GM06990 (cell line): ENCODE results near the gene TAL2.
A peak's percentile ranks its signal among the peaks of the same experiment; 100 is the strongest.

ENCODE experiments used
- DNase-seq: peaks from one replicate; pipeline ENCODE4 v3.0.0-alpha.2; 2011; ENCODE audit not compliant: insufficient read length; ENCODE audit errors: extremely low read depth
- H3K27me3 ChIP-seq: replicated peaks from 2 replicates; pipeline ENCODE4 v1.6.0; 2011; ENCODE audit warnings: low read length; ENCODE audit not compliant: control insufficient read depth, insufficient read depth
- H3K36me3 ChIP-seq: 2 replicates; pipeline ENCODE4 v1.5.1; 2011; ENCODE audit warnings: low read length; ENCODE audit not compliant: control insufficient read depth, insufficient read depth
- H3K4me3 ChIP-seq: replicated peaks from 2 replicates; pipeline ENCODE4 v1.5.1; 2011; ENCODE audit warnings: low read depth, mild to moderate bottlenecking, control low read depth, low read length
- CTCF ChIP-seq: IDR thresholded peaks from 2 replicates; pipeline ENCODE4 v1.5.1; 2011; ENCODE audit warnings: low read length, control low read depth, mild to moderate bottlenecking, inconsistent platforms; ENCODE audit not compliant: insufficient read depth, poor library complexity, severe bottlenecking

The TAL2 gene

GRCh38 chr9:105681724-105682123 lies 19.5 kb downstream of the TAL2 start:
- TF ChIP-seq CTCF = no peak
- DNase-seq = no peak
- H3K27me3 ChIP-seq = no peaks in the 10 kb centered on the region
- H3K4me3 ChIP-seq = no peak overlapping the region
- no peaks in the 10 kb centered on the region for H3K36me3 ChIP-seq

- DNase-seq = no peak
- Histone ChIP-seq H3K27me3 (no peaks in the 10 kb centered on the region), H3K4me3 (no peak overlapping the region), H3K36me3 (no peaks in the 10 kb centered on the region)
- no peak for TF ChIP-seq CTCF
These were observed 21.5 kb downstream of the TAL2 start for GRCh38 chr9:105683688-105684275.

GRCh38 chr9:105686936-105687335 lies 24.7 kb downstream of the TAL2 start:
- no peak for TF ChIP-seq CTCF
- no peaks in the 10 kb centered on the region for H3K27me3 ChIP-seq

GRCh38 chr9:105690742-105691141 lies 28.5 kb downstream of the TAL2 start:
- H3K4me3 ChIP-seq = no peak overlapping the region
- H3K27me3 ChIP-seq = no peaks in the 10 kb centered on the region
- no peaks in the 10 kb centered on the region for H3K36me3 ChIP-seq
- DNase-seq = no peak
- TF ChIP-seq CTCF = peak; percentile 34

More at GRCh38 chr9:105686936-105687335, 24.7 kb downstream of the TAL2 start:
- no peak overlapping the region for H3K4me3 ChIP-seq
- DNase-seq = no peak
- no peaks in the 10 kb centered on the region for H3K36me3 ChIP-seq

GRCh38 chr9:105693435-105694189 lies 31.4 kb downstream of the TAL2 start:
- TF ChIP-seq CTCF = no peak
- DNase-seq = no peak
- Histone ChIP-seq H3K4me3 (peak overlapping the region; percentile 73), H3K36me3 (no peaks in the 10 kb centered on the region), H3K27me3 (no peaks in the 10 kb centered on the region)
